ENCODE results near the gene TIMP3.
"Not testable (repeated sequence)": the region's sequence is repeated elsewhere in the genome, so short reads cannot be mapped to it uniquely, and the experiment has no call there.

TIMP3 gene

GRCh38 chr22:32868946-32869345 is 67.4 kb downstream of the TIMP3 start:
- Histone ChIP-seq H3K4me1 (no peaks in the 10 kb centered on the region), H3K27me3 (ENCODE audit: low read depth) (no peaks in the 10 kb centered on the region), H3K4me3 (no peak overlapping the region), H3K9me3 (no peaks in the 10 kb centered on the region), H3K36me3 (replicated peaks) (no peaks in the 10 kb centered on the region)
- in situ Hi-C loops (cut with MboI; ENCODE audit: low sequenced_read_pairs): no loop called here
- DNase-seq (ENCODE audit: low spot score in 2 of 2): no peak

GRCh38 chr22:32870474-32870873 is 69.0 kb downstream of the TIMP3 start:
- Histone ChIP-seq H3K27me3 (ENCODE audit: low read depth) (no peaks in the 10 kb centered on the region), H3K4me3 (no peak overlapping the region), H3K36me3 (replicated peaks) (no peaks in the 10 kb centered on the region), H3K4me1 (no peaks in the 10 kb centered on the region), H3K9me3 (no peaks in the 10 kb centered on the region)
- no peak for DNase-seq (ENCODE audit: low spot score in 2 of 2)
- in situ Hi-C loops (cut with MboI; ENCODE audit: low sequenced_read_pairs): no loop called here

GRCh38 chr22:32873604-32874003 is 72.1 kb downstream of the TIMP3 start:
- H3K4me1 ChIP-seq; H3K9me3 ChIP-seq; DNase-seq (ENCODE audit: low spot score in 2 of 2); H3K36me3 ChIP-seq (replicated peaks); H3K27me3 ChIP-seq (ENCODE audit: low read depth); H3K4me3 ChIP-seq; in situ Hi-C loops (cut with MboI; ENCODE audit: low sequenced_read_pairs): not testable (repeated sequence)

- in situ Hi-C loops (cut with MboI; ENCODE audit: low sequenced_read_pairs): no loop called here
- no peaks in the 10 kb centered on the region for H3K4me1 ChIP-seq
Observed at GRCh38 chr22:32874385-32874784, 72.9 kb downstream of the TIMP3 start.

GRCh38 chr22:32874976-32875375 is 73.5 kb downstream of the TIMP3 start:
- no peak for DNase-seq (ENCODE audit: low spot score in 2 of 2)
- Histone ChIP-seq H3K4me1 (no peaks in the 10 kb centered on the region), H3K36me3 (replicated peaks) (no peaks in the 10 kb centered on the region), H3K4me3 (no peak overlapping the region), H3K27me3 (ENCODE audit: low read depth) (no peaks in the 10 kb centered on the region), H3K9me3 (no peaks in the 10 kb centered on the region)
- in situ Hi-C loops (cut with MboI; ENCODE audit: low sequenced_read_pairs): no loop called here

More at GRCh38 chr22:32874385-32874784, 72.9 kb downstream of the TIMP3 start:
- H3K4me3 ChIP-seq: no peak overlapping the region
- DNase-seq (ENCODE audit: low spot score in 2 of 2): no peak
- H3K36me3 ChIP-seq (replicated peaks): no peaks in the 10 kb centered on the region
- H3K9me3 ChIP-seq: no peaks in the 10 kb centered on the region
- no peaks in the 10 kb centered on the region for H3K27me3 ChIP-seq (ENCODE audit: low read depth)

- Histone ChIP-seq H3K36me3 (replicated peaks) (no peaks in the 10 kb centered on the region), H3K27me3 (ENCODE audit: low read depth) (no peaks in the 10 kb centered on the region), H3K4me3 (no peak overlapping the region), H3K4me1 (no peaks in the 10 kb centered on the region), H3K9me3 (no peaks in the 10 kb centered on the region)
- in situ Hi-C loops (cut with MboI; ENCODE audit: low sequenced_read_pairs): no loop called here
- DNase-seq (ENCODE audit: low spot score in 2 of 2): no peak
Observed at GRCh38 chr22:32876516-32876915, 75.0 kb downstream of the TIMP3 start.

- H3K27me3 ChIP-seq (ENCODE audit: low read depth): no peaks in the 10 kb centered on the region
- no peaks in the 10 kb centered on the region for H3K4me1 ChIP-seq
- no peaks in the 10 kb centered on the region for H3K9me3 ChIP-seq
- no peaks in the 10 kb centered on the region for H3K36me3 ChIP-seq (replicated peaks)
- no peak for DNase-seq (ENCODE audit: low spot score in 2 of 2)
- H3K4me3 ChIP-seq: no peak overlapping the region
- in situ Hi-C loops (cut with MboI; ENCODE audit: low sequenced_read_pairs): no loop called here
Observed at GRCh38 chr22:32877196-32877595, 75.7 kb downstream of the TIMP3 start.

- Histone ChIP-seq H3K4me3 (no peak overlapping the region), H3K36me3 (replicated peaks) (no peaks in the 10 kb centered on the region), H3K27me3 (ENCODE audit: low read depth) (no peaks in the 10 kb centered on the region), H3K9me3 (no peaks in the 10 kb centered on the region), H3K4me1 (no peaks in the 10 kb centered on the region)
- in situ Hi-C loops (cut with MboI; ENCODE audit: low sequenced_read_pairs): no loop called here
- no peak for DNase-seq (ENCODE audit: low spot score in 2 of 2)
Observed at GRCh38 chr22:32879550-32879949, 78.0 kb downstream of the TIMP3 start.

- H3K9me3 ChIP-seq: no peaks in the 10 kb centered on the region
- in situ Hi-C loops (cut with MboI; ENCODE audit: low sequenced_read_pairs): no loop called here
- H3K36me3 ChIP-seq (replicated peaks): no peaks in the 10 kb centered on the region
- no peak for DNase-seq (ENCODE audit: low spot score in 2 of 2)
- H3K27me3 ChIP-seq (ENCODE audit: low read depth): no peaks in the 10 kb centered on the region
- H3K4me3 ChIP-seq: no peak overlapping the region
- no peaks in the 10 kb centered on the region for H3K4me1 ChIP-seq
Observed at GRCh38 chr22:32880061-32880460, 78.6 kb downstream of the TIMP3 start.

- Histone ChIP-seq H3K27me3 (ENCODE audit: low read depth) (no peaks in the 10 kb centered on the region), H3K4me1 (no peaks in the 10 kb centered on the region), H3K36me3 (replicated peaks) (no peaks in the 10 kb centered on the region), H3K4me3 (no peak overlapping the region), H3K9me3 (no peaks in the 10 kb centered on the region)
- no peak for DNase-seq (ENCODE audit: low spot score in 2 of 2)
- in situ Hi-C loops (cut with MboI; ENCODE audit: low sequenced_read_pairs): no loop called here
Observed at GRCh38 chr22:32880505-32880892, 79.0 kb downstream of the TIMP3 start.

GRCh38 chr22:32880893-32881596 is 79.5 kb downstream of the TIMP3 start:
- Histone ChIP-seq H3K36me3 (replicated peaks) (no peaks in the 10 kb centered on the region), H3K9me3 (no peaks in the 10 kb centered on the region), H3K27me3 (ENCODE audit: low read depth) (no peaks in the 10 kb centered on the region), H3K4me3 (no peak overlapping the region), H3K4me1 (no peaks in the 10 kb centered on the region)
- DNase-seq (ENCODE audit: low spot score in 2 of 2): no peak
- in situ Hi-C loops (cut with MboI; ENCODE audit: low sequenced_read_pairs): no loop called here

GRCh38 chr22:32882360-32882755 is 80.9 kb downstream of the TIMP3 start:
- Histone ChIP-seq H3K9me3 (no peaks in the 10 kb centered on the region), H3K27me3 (ENCODE audit: low read depth) (no peaks in the 10 kb centered on the region), H3K4me3 (no peak overlapping the region), H3K4me1 (no peaks in the 10 kb centered on the region), H3K36me3 (replicated peaks) (no peaks in the 10 kb centered on the region)
- no peak for DNase-seq (ENCODE audit: low spot score in 2 of 2)
- in situ Hi-C loops (cut with MboI; ENCODE audit: low sequenced_read_pairs): no loop called here

GRCh38 chr22:32882774-32883530 is 81.4 kb downstream of the TIMP3 start:
- no peaks in the 10 kb centered on the region for H3K36me3 ChIP-seq (replicated peaks)
- H3K4me1 ChIP-seq: no peaks in the 10 kb centered on the region
- H3K27me3 ChIP-seq (ENCODE audit: low read depth): no peaks in the 10 kb centered on the region
- H3K4me3 ChIP-seq: no peak overlapping the region
- no peaks in the 10 kb centered on the region for H3K9me3 ChIP-seq
- in situ Hi-C loops (cut with MboI; ENCODE audit: low sequenced_read_pairs): no loop called here
- no peak for DNase-seq (ENCODE audit: low spot score in 2 of 2)

GRCh38 chr22:32887324-32887980 is 85.9 kb downstream of the TIMP3 start:
- H3K36me3 ChIP-seq (replicated peaks): no peaks in the 10 kb centered on the region
- no peaks in the 10 kb centered on the region for H3K9me3 ChIP-seq
- in situ Hi-C loops (cut with MboI; ENCODE audit: low sequenced_read_pairs): no loop called here
- no peaks in the 10 kb centered on the region for H3K4me1 ChIP-seq
- no peak overlapping the region for H3K4me3 ChIP-seq
- no peak for DNase-seq (ENCODE audit: low spot score in 2 of 2)
- H3K27me3 ChIP-seq (ENCODE audit: low read depth): no peaks in the 10 kb centered on the region
